HG03439 (cell line): Measurements from ENCODE around the gene TSPAN15.

Experiments
- ATAC-seq: cut with Tn5 transposase; IDR thresholded peaks from one replicate; pipeline ENCODE4 v1.9.1; 2021; ENCODE audit warnings: mild to moderate bottlenecking, moderate library complexity; ENCODE audit not compliant: unreplicated experiment

TSPAN15 gene

GRCh38 chr10:69416695-69417094 lies 34.6 kb upstream of the TSPAN15 start, which contains the start of gene TACR2:
TACR2 (minus strand) TSS chr10:69416918; CDS start chr10:69416323, 595 bp downstream.
- ATAC-seq, result no peak

- no peak for ATAC-seq
These were observed 33.7 kb upstream of the TSPAN15 start for GRCh38 chr10:69417542-69417941.

DNA sequence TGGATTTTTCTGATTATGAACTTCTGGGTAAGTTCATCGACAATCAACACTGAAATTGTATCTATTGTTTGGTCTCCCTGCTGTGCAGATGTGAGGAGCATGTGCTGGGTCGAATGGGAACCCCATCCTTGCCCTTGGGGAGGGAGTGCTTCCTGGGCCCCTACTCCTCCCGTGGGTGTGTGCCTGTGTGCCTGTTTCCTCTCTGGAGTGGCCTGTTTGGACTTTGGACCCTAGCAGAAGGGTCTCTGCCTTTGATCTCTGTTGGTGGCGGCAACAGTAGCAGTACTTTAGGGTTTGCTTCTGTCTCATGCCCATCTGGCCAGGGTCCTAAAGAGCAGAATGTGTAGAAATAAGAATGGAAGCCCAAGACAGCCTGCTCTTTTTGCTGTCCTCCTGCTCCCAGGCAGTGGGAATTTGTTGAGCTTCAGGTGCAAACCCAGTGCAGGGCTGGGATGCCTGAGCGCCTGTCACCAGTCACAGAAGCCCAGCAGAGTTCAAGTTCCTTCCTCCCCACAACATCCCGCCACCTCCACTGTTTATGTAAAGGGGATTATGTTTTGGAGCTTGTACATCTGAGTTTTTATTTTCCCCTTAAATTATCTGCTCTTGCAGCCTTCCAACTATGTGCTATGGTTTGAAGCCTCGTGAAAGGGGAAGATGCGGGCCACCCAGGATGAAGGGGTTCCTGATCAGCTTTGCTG lies 33.1 kb upstream of the TSPAN15 start:
- ATAC-seq, result no peak

- no peak for ATAC-seq
These were observed 32.0 kb upstream of the TSPAN15 start for GRCh38 chr10:69419096-69419743.

DNA sequence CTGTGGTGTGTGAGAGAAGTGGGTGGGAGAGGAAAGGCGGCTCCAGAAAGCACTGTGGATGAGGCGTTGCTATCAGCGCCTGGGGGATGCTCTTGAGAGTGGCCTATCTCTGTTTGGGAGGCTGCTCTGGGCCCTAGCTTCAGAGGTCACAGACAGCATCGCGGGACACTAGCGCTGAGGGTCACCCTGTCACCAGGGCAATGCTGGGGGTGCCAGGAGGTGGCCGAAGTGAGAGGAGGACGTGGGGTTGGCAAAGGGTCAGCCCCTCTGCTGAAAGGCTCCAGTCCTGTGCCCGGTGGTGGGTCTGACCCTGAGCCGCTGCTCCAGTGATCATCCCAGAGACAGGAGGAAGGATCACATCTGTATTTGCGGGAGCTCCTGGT lies 31.5 kb upstream of the TSPAN15 start:
- ATAC-seq, result no peak

DNA sequence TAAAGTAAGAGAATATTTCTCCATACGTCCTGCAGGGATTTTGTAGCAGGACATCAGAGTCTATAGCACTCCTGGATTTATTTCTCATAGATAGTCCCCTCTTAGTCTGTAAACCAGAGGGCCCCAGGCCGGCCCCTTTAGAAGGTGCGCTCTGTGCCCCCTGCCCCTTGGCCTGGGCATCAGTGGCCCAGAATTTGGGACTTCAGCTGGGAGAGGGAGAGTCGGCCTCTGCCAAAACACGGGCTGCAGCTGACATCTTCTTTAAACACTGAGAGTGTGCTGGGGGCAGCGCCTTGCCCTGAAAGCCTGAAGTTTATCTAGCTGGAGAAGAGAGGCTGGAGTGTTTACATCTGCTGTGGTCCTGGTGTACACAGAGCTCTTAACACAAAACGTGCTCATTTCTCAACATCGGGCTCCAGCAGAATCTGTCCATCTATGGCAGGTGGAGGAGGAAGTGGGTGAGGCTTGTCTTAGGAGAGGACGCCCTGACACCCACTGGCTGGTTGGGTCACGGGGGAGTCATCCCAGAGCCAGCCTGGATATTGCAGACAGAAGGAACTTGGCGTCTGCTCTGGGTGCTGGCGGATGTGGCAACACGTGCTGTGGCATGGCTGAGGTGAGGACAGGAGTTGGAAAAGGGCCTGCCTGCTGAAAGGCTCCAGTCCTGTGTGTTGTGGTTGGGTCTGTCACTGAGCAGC lies 29.5 kb upstream of the TSPAN15 start:
- ATAC-seq, result no peak

GRCh38 chr10:69422676-69423075 lies 28.6 kb upstream of the TSPAN15 start:
- ATAC-seq, result no peak

- ATAC-seq, result no peak
These were observed 26.2 kb upstream of the TSPAN15 start for GRCh38 chr10:69425041-69425440.

DNA sequence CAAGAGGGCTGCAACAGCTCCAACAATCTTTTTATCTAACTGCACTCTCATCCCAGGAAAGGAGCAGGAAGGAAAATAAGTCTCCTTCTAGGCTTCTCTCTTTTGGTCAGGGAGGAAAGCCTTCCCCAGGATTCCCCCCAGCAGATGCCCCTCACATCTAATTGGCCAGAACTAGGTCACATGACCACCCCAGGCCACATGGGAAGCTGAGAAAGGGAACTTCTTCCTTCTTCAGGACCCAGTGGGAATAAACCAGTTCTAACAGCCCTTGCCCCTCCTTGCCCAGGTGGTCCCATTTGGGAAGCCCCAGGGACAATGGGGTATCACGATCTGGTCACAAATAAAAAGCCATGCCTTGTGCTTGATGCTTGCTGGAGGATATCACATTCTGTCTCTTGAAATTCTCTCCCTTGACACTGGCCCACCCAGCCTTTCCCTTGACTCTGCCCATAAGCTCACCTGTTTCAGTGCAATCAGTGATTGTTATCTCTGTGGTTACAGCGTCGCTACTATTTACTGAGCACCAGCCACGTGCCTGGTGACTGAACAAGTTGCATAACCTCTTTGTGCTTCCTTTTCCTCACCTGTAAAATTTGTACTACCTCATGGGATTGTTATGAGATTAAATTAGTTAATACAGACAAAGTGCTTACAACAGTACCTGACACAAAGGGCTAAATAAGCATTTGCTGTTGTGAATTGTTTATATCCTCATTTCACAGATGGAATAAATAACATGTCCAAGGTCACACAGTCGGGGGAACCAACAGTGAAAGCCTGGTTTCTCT lies 25.6 kb upstream of the TSPAN15 start:
- ATAC-seq, result no peak

- no peak for ATAC-seq
These were observed 24.9 kb upstream of the TSPAN15 start for GRCh38 chr10:69426376-69426727.

DNA sequence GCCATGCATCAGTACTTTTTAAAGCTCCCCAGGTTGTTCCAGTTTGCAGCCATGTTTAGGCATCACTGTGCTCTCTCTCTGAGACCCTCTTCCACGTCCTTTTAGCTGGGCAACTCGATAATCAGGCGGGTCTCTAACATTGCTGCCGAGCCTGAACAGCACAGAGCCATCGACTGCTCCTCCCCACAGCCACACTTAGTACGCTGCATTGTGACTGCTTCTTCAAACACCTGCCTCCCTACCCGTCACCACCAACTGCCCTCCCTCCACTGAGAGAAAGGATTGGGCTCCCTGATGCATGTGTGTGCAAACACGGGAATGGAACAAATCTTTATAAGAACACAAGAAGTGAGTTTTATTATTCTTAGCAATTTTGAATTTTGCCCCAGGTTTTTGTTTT lies 23.1 kb upstream of the TSPAN15 start:
- ATAC-seq, result no peak

- ATAC-seq, result no peak
These were observed 17.1 kb upstream of the TSPAN15 start for GRCh38 chr10:69434169-69434568.

- ATAC-seq, result no peak
These were observed 16.3 kb upstream of the TSPAN15 start for GRCh38 chr10:69434926-69435325.

DNA sequence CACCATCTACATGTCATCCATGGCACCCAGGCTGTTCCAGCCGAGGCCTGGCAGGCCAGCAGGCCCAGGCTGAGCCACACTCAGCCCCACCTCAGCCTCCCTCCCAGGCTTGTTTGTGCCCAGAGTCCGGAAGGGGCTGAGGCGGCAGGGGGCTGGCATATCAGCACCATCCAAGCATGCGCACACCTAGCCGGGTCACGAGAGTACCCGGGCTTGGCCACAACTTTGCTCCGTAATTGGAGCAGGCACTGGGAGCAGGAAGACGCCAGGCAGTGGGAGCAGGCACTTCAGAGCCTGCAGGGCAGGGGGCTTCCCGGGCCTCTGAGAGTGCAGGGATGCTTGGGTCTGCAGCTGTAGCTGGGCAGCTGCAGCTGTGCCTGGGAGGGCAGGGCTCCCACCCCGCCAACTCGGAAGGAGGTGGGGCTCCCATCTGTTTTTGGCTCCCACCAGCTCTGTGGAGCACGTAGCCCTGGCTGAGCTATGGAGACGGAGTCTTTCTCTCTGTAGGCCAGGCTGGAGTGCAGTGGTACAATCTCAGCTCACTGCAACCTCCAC lies 15.2 kb upstream of the TSPAN15 start:
- no peak for ATAC-seq

GRCh38 chr10:69437321-69438259 lies 13.7 kb upstream of the TSPAN15 start:
- no peak for ATAC-seq

GRCh38 chr10:69438536-69439349 lies 12.5 kb upstream of the TSPAN15 start:
- no peak for ATAC-seq

DNA sequence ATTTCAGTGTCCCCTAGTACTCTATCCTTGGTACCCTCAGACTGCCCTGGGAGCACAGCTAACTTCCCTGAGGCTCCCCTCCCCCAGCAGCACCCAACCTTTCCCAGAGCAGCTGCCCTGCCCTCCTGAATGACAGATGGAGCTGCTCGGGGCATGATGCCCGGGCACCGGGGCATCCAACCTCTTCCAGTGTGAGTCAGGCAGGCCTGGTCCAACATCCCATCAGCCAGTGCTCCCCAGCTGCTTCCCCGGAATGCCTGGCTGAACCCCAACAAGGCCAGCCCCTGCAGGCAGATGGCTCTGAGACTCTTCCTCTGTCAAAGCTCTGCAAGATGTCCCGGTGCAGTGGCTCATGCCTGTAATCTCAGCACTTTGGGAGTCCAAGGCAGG lies 11.9 kb upstream of the TSPAN15 start:
- ATAC-seq, result no peak

DNA sequence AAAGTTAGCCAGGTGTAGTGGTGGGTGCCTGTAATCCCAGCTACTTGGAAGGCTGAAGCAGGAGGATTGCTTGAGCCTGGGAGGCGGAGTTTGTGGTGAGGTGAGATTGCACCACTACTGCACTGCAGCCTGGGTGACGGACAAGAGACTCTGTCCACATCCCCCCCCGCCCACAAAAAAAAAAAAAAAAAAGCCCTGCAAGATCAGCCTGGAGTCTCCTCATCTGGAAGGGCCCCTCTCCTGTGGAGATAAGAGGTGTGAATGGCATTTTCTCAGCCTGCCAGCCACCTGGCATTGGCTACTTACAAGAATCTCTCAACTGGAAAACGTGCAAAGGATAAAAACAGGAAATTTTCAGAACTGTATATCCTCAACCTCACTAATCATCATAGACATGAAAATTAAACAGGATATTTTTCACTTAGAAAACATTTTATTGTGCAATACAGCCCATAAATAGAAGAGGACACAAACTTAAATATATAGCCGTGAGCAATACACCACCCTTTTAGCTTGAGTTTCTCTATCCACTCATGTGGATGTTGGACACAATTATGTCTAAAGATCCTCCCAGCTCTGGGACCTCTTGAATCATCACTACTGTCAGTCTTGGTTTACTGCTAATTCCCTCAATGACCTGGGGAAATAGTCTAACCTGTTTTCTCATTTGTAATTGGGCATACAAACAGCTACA lies 11.3 kb upstream of the TSPAN15 start:
- ATAC-seq, result no peak

DNA sequence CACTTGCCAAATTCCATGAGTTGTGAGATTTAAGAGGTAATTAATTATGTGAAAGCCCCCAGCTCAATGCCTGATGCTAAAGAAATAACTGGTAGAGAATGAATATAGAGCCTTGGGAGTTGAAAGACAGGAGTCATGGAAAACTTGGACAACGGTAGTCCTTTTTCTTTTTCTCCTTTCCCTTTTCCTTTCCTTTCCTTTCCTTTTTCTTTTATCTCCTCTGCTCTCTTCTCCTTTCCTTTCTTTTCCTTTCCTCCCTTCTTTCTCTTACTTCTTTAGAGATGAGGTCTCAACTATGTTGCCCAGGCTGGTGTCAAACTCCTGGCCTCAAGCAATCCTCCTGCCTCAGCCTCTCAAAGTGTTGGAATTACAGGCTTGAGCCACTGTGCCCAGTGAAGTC lies 7.9 kb upstream of the TSPAN15 start:
- no peak for ATAC-seq
